ENCODE results near the gene DCAF8.
"Not testable (repeated sequence)": the region's sequence is repeated elsewhere in the genome, so short reads cannot be mapped to it uniquely, and the experiment has no call there.

Gene DCAF8
- total RNA-seq = 34.4 to 94.9 reads per million in 2 experiments

GRCh38 chr1:160261893-160262794 is at the start of gene DCAF8:
TSS of gene DCAF8 (minus strand) at chr1:160262549. CDS start at chr1:160244008, 18,541 bp downstream.
- DNase-seq (ENCODE audit: low read depth) = peak; percentile 97

GRCh38 chr1:160309571-160309970 is 47.2 kb upstream of the DCAF8 start:
- no peak for DNase-seq (ENCODE audit: low read depth)

DNA sequence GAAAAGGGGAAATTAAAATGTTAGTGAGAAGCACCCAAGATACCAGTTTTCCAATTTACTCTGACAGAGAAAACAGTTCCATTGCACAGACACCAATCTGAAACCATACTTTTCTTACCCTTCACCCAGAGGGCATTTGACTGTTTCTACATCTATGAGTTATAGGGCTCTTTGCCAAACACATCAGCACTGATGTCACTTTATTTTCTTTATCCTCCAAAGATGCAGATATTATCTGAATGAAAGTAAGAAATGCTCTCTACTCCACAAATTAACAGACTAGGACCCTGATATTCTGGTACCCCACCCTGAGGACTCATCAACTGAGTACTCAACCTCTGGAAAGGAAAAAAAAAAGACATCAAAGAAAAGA is 46.8 kb upstream of the DCAF8 start:
- no peak for DNase-seq (ENCODE audit: low read depth)

- DNase-seq (ENCODE audit: low read depth) = no peak
Measured at GRCh38 chr1:160308451-160309184, 46.3 kb upstream of the DCAF8 start.

DNA sequence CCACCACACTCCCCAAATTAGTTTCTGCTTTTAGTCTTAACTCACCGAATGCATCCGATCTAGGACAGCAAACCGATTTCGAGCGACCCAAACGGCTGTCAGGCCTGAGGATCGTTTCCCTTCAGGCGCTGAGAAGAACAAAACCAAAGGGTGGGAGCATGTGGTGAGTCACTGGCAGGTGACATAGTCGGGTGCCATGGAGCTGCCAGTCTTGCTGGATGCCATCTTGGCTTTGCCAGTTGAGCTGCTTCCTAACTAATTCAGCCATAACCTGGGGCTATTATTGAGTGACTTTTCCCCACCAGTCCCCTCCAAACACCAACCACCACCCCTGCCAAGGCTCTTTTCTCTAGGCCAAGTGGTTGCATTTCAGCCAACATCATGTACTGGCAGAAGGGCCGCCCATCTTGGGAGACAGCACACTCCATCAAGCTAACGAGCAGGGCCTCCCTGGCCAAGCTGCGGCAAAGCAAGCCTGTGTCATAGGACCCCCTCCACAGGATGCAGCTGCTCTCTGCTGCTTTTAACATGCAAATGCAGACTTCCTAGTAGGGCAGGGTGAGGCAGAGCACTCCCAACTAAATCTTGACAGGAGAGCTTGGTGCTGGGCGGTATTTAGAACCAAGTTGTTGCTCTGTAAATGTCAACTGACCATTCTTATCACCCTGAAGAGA is 44.9 kb upstream of the DCAF8 start:
- DNase-seq (ENCODE audit: low read depth) = no peak

DNA sequence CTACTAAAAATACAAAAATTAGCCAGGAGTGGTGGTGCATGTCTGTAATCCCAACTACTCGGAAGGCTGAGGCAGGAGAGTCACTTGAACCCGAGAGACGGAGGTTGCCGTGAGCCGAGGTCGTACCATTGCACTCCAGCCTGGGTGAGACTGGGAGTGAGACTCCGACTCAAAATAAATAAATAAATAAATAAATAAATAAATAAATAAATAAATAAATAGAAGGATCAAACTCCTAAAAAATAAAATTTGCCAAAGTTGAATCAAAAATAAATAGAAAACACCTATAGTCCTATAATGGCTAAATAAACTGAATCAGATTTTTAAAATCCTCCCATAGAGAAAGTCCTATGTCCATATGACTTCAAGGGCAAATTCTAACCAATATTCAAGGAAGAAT is 37.8 kb upstream of the DCAF8 start:
- DNase-seq (ENCODE audit: low read depth) = no peak

GRCh38 chr1:160296036-160296435 is 33.7 kb upstream of the DCAF8 start:
- DNase-seq (ENCODE audit: low read depth) = no peak

- no peak for DNase-seq (ENCODE audit: low read depth)
Measured at GRCh38 chr1:160293020-160293968, 30.9 kb upstream of the DCAF8 start.

GRCh38 chr1:160291248-160292220 is 29.2 kb upstream of the DCAF8 start:
- DNase-seq (ENCODE audit: low read depth) = peak; percentile 56

- not testable (repeated sequence) for DNase-seq (ENCODE audit: low read depth)
Measured at GRCh38 chr1:160287769-160288168, 25.4 kb upstream of the DCAF8 start.

DNA sequence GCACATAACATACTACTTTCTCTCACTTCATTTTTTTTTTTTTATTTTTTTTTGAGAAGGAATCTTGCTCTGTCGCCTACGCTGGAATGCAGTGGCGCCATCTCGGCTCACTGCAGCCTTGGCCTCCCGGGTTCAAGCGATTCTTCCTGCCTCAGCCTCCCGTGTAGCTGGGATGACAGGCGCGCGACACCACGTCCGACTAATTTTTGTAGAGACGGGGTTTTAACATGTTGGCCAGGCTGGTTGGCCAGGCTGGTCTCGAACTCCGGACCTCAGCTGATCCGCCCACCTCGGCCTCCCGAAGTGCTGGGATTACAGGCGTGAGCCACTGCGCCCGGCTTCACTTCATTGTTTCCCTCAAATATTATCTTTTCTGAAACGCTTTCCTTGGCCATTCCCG is 23.2 kb upstream of the DCAF8 start:
- no peak for DNase-seq (ENCODE audit: low read depth)

- DNase-seq (ENCODE audit: low read depth) = peak; percentile 90
Measured at GRCh38 chr1:160284782-160285344, 22.5 kb upstream of the DCAF8 start, which contains the start of gene PEX19. TSS of gene PEX19 (minus strand) at chr1:160285133. CDS start at chr1:160285124, 9 bp downstream.

GRCh38 chr1:160284220-160284781 is 22.0 kb upstream of the DCAF8 start:
- no peak for DNase-seq (ENCODE audit: low read depth)

DNA sequence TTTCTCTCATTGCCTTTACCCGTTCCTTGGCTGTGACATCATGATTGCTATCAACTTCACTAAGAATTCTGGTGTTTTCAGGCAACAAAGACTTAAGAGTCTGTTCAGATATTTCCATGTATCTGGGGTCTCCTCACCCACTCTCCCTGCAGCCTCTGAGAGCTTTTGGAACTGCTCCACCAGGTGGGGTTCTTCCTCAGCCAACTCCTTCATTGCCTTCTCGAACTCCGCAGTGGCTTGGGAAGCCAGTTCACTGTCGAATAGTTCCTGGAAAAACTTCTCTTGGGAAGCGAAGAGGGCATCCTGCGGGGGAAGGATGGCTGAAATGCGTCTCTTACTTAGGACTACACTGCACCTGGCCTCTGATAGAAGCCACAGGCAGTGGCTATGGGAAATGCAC is 20.5 kb upstream of the DCAF8 start:
- DNase-seq (ENCODE audit: low read depth) = no peak

- DNase-seq (ENCODE audit: low read depth) = no peak
Measured at GRCh38 chr1:160277987-160278386, 15.6 kb upstream of the DCAF8 start.

GRCh38 chr1:160277330-160277729 is 15.0 kb upstream of the DCAF8 start:
- no peak for DNase-seq (ENCODE audit: low read depth)

GRCh38 chr1:160271025-160271424 is 8.7 kb upstream of the DCAF8 start:
- no peak for DNase-seq (ENCODE audit: low read depth)

DNA sequence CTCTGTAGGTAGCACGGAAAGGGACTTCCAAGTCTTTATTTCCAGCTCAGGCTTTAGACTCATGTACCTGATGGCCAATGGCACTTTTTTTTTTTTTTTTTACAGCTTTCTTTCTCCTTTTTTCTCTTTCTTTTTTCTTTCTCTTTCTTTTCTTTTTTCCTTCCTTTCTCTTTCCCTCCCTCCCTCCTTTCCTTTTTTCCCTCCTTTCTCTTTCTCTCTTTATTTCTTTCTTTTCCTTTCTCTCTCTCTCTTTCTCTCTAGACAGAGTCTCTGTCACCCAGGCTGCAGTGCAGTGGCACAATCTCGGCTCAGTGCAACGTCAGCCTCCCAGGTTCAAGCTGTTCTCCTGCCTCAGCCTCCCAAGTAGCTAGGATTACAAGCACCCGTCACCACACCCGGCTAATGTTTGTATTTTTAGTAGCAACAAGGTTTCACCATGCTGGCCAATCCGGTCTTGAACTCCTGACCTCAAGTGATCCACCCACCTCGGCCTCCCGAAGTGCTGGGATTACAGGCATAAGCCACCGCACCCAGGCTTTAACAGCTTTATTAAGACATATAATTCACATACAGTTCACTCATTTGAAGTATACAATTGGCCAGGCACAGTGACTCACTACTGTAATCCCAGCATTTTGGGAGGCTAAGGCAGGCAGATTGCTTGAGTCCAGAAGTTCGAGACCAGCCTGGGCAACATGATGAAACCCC is 5.1 kb upstream of the DCAF8 start:
- no peak for DNase-seq (ENCODE audit: low read depth)
